ENCODE data around the gene IL36A. TPM values are rescaled to one million over a fixed set of nuclear protein-coding genes. Genes with fewer than 3 reads are reported as not detected.

IL36A gene
- total and polyA plus RNA-seq, 9 of the 15 experiments (the other 6 are each of a cell fraction or from before 2014, with no cell fraction given) = not detected

- no peak overlapping the region for H3K9ac ChIP-seq (ENCODE audit: insufficient read depth in 1 of 2, low read depth in 2 of 2, low read length in 2 of 2)
- in situ Hi-C loops (cut with MboI) = no loop called here
- H4K20me1 ChIP-seq (replicated peaks; ENCODE audit: control insufficient read depth, insufficient read depth, low read length) = no peaks in the 10 kb centered on the region
- no TSS peak for BruUV-seq (replicated peaks)
- intact Hi-C loops (cut with micrococcal nuclease) = no loop called here
- ChIA-PET POLR2A (interaction anchor here (0.7 kb wide), 1 partner anchor 725 kb away, joined by 4 read pairs; no protein-coding TSS in a partner anchor), CTCF (ENCODE audit: low intra/inter-chr PET ratio) (no interaction called here)
- peaks cover 4 to 15% of the 10 kb centered on the region in 2 experiments for H3K4me1 ChIP-seq (replicated peaks in 1 of 2; ENCODE audit: control insufficient read depth in 2 of 2, insufficient read depth in 2 of 2, low read length in 2 of 2)
- H3K9me1 ChIP-seq (ENCODE audit: control insufficient read depth, insufficient read depth, low read length) = no peaks in the 10 kb centered on the region
- H3K4me3 ChIP-seq = no peak overlapping the region
- peaks cover 3% of the 10 kb centered on the region; the same call in 1 of the 2 replicates for H3K9me3 ChIP-seq (replicated peaks; ENCODE audit: control insufficient read depth, insufficient read depth, low read depth, low read length)
- no peaks in the 10 kb centered on the region for H3K27me3 ChIP-seq (ENCODE audit: control insufficient read depth in 2 of 2, insufficient read depth in 2 of 2, low read length in 2 of 2)
- 10% methylated on average over 2 of the region's 2 CpGs for WGBS (ENCODE audit: insufficient coverage, low coverage, missing lambda C conversion rate)
- H3K4me2 ChIP-seq (ENCODE audit: insufficient read depth, low read length) = no peak overlapping the region
- no peaks in the 10 kb centered on the region for H3K79me2 ChIP-seq (ENCODE audit: control insufficient read depth, insufficient read depth, low read length)
- no peak for DNase-seq (ENCODE audit: extremely low read depth in 1 of 4, low spot score in 3 of 4)
- FAIRE-seq = no peak
- peak overlapping the region; percentile 48; the same call in 1 of the 2 replicates for H2AFZ ChIP-seq (ENCODE audit: low read depth, low read length)
- no peak overlapping the region for H3K27ac ChIP-seq (ENCODE audit: extremely low read depth, low read depth, low read length)
- ATAC-seq = no peak
- no peaks in the 10 kb centered on the region for H3K36me3 ChIP-seq (ENCODE audit: control insufficient read depth, insufficient read depth, low read length)
- TF ChIP-seq SRSF3 (IDR thresholded peaks at IDR 0.05; ENCODE audit: insufficient read depth, low read length) = no peak
- no peak for TF ChIP-seq EWSR1 (IDR thresholded peaks at IDR 0.05; ENCODE audit: borderline replicate concordance, low read depth, partially characterized antibody)
- TF ChIP-seq TSC22D4 (tag; IDR thresholded peaks at IDR 0.05) = no peak
- TF ChIP-seq ATF3 (IDR thresholded peaks at IDR 0.05) = peak; percentile 74; the same call in 1 of the 2 replicates
- no peak for TF ChIP-seq ATF3 (CRISPR knock-in tag; conservative IDR thresholded peaks at IDR 0.05)
- peak; percentile 31 for TF ChIP-seq ARID1B (IDR thresholded peaks at IDR 0.05)
- no peak for TF ChIP-seq ZNF717 (CRISPR knock-in tag; IDR thresholded peaks at IDR 0.05)
- TF ChIP-seq ZNF124 (CRISPR knock-in tag; IDR thresholded peaks at IDR 0.05) = no peak
- TF ChIP-seq ATF7 (IDR thresholded peaks at IDR 0.05) = peak; percentile 62
- no peak for TF ChIP-seq MCM3 (IDR thresholded peaks at IDR 0.05)
- no peak for TF ChIP-seq ZNF609 (CRISPR knock-in tag; IDR thresholded peaks at IDR 0.05; ENCODE audit: borderline replicate concordance)
- peak; percentile 45; the same call in 1 of the 2 replicates for TF ChIP-seq SMARCE1 (IDR thresholded peaks at IDR 0.05)
- TF ChIP-seq FOXA1 (IDR thresholded peaks at IDR 0.05; ENCODE audit: borderline replicate concordance) = no peak
- TF ChIP-seq JUND (IDR thresholded peaks at IDR 0.05; ENCODE audit: borderline replicate concordance, low read depth, low read length) = peak; percentile 69; the same call in 1 of the 2 replicates
- peak; percentile 83; the same call in 2 of the 3 replicates for TF ChIP-seq JUND (tag; IDR thresholded peaks at IDR 0.05; ENCODE audit: borderline replicate concordance, low read depth, low read length)
- no peak for TF ChIP-seq ATF2 (CRISPR knock-in tag; IDR thresholded peaks at IDR 0.05)
- peak; percentile 45; the same call in 1 of the 2 replicates for TF ChIP-seq CTBP1 (IDR thresholded peaks at IDR 0.05; ENCODE audit: borderline replicate concordance)
Measured at GRCh38 chr2:113010088-113010487, 4.8 kb downstream of the IL36A start.
